ENCODE results near the gene ARHGAP23. TPM values are rescaled to one million over a fixed set of nuclear protein-coding genes. Genes with fewer than 3 reads are reported as not detected.

The ARHGAP23 gene
- total and polyA plus RNA-seq, 2 experiments from 2014 or later, result 16.0 to 30.0 TPM

- no peak for DNase-seq (ENCODE audit: low spot score)
- Histone ChIP-seq H3K27ac (peak overlapping the region; percentile 55), H3K79me2 (no peaks in the 10 kb centered on the region), H3K27me3 (peaks cover 32% of the 10 kb centered on the region), H3K36me3 (replicated peaks; ENCODE audit: insufficient read depth, low read depth) (no peaks in the 10 kb centered on the region), H3K4me2 (peak overlapping the region; percentile 50), H3K9me2 (replicated peaks; ENCODE audit: insufficient read depth) (no peaks in the 10 kb centered on the region), H2AFZ (no peak overlapping the region), H3K9me3 (ENCODE audit: low read depth) (no peaks in the 10 kb centered on the region), H4K20me1 (ENCODE audit: insufficient read depth, poor library complexity, severe bottlenecking) (no peaks in the 10 kb centered on the region), H3K4me1 (ENCODE audit: insufficient read depth) (peaks cover 23% of the 10 kb centered on the region), H3K4me3 (no peak overlapping the region)
- 73% methylated on average over 17 of the region's 17 CpGs for WGBS (ENCODE audit: low lambda C conversion rate, missing lambda C conversion rate)
- TF ChIP-seq EZH2phosphoT487 (IDR thresholded peaks at IDR 0.05; ENCODE audit: low read depth, severe bottlenecking, unreplicated experiment) (no peak), EZH2 (IDR thresholded peaks at IDR 0.05; ENCODE audit: borderline replicate concordance) (no peak), CTCF (IDR thresholded peaks at IDR 0.05; ENCODE audit: poor library complexity) (no peak)
Observed at GRCh38 chr17:38421871-38422827, 6.1 kb upstream of the ARHGAP23 start.

- DNase-seq (ENCODE audit: low spot score), result no peak
- no peaks in the 10 kb centered on the region for H3K9me3 ChIP-seq (ENCODE audit: low read depth)
- H3K9me2 ChIP-seq (replicated peaks; ENCODE audit: insufficient read depth), result no peaks in the 10 kb centered on the region
- TF ChIP-seq EZH2 (IDR thresholded peaks at IDR 0.05; ENCODE audit: borderline replicate concordance) (no peak), EZH2phosphoT487 (IDR thresholded peaks at IDR 0.05; ENCODE audit: low read depth, severe bottlenecking, unreplicated experiment) (no peak), CTCF (IDR thresholded peaks at IDR 0.05; ENCODE audit: poor library complexity) (no peak)
- no peak overlapping the region for H3K4me2 ChIP-seq
- peaks cover 30% of the 10 kb centered on the region for H3K4me1 ChIP-seq (ENCODE audit: insufficient read depth)
- 88% methylated on average over 6 of the region's 6 CpGs for WGBS (ENCODE audit: low lambda C conversion rate, missing lambda C conversion rate)
- no peak overlapping the region for H3K4me3 ChIP-seq
- H4K20me1 ChIP-seq (ENCODE audit: insufficient read depth, poor library complexity, severe bottlenecking), result no peaks in the 10 kb centered on the region
- H3K79me2 ChIP-seq, result no peaks in the 10 kb centered on the region
- H3K27me3 ChIP-seq, result peaks cover 21% of the 10 kb centered on the region
- no peak overlapping the region for H2AFZ ChIP-seq
- H3K36me3 ChIP-seq (replicated peaks; ENCODE audit: insufficient read depth, low read depth), result no peaks in the 10 kb centered on the region
- no peak overlapping the region for H3K27ac ChIP-seq
Observed at GRCh38 chr17:38424297-38424972, 3.8 kb upstream of the ARHGAP23 start.

- Histone ChIP-seq H3K36me3 (replicated peaks; ENCODE audit: insufficient read depth, low read depth) (no peaks in the 10 kb centered on the region), H3K27me3 (peaks cover 16% of the 10 kb centered on the region), H4K20me1 (ENCODE audit: insufficient read depth, poor library complexity, severe bottlenecking) (no peaks in the 10 kb centered on the region), H2AFZ (no peak overlapping the region), H3K79me2 (no peaks in the 10 kb centered on the region), H3K4me1 (ENCODE audit: insufficient read depth) (peaks cover 25% of the 10 kb centered on the region), H3K4me3 (no peak overlapping the region), H3K9me2 (replicated peaks; ENCODE audit: insufficient read depth) (no peaks in the 10 kb centered on the region), H3K27ac (no peak overlapping the region), H3K9me3 (ENCODE audit: low read depth) (no peaks in the 10 kb centered on the region), H3K4me2 (no peak overlapping the region)
- WGBS (ENCODE audit: low lambda C conversion rate, missing lambda C conversion rate), result 83% methylated on average over 13 of the region's 13 CpGs
- no peak for TF ChIP-seq CTCF (IDR thresholded peaks at IDR 0.05; ENCODE audit: poor library complexity)
- no peak for TF ChIP-seq EZH2 (IDR thresholded peaks at IDR 0.05; ENCODE audit: borderline replicate concordance)
- TF ChIP-seq EZH2phosphoT487 (IDR thresholded peaks at IDR 0.05; ENCODE audit: low read depth, severe bottlenecking, unreplicated experiment), result no peak
- no peak for DNase-seq (ENCODE audit: low spot score)
Observed at GRCh38 chr17:38425031-38425430, 3.2 kb upstream of the ARHGAP23 start.

Data from hepatocyte (in vitro differentiated cells).